Effector CD8-positive, alpha-beta T cell (primary cell): ENCODE measurements around the gene BNC2.
"Not testable (repeated sequence)": the region's sequence is repeated elsewhere in the genome, so short reads cannot be mapped to it uniquely, and the experiment has no call there.

Source experiments
- DNase-seq: peaks from one replicate; lab custom pipeline; 2025; lab: John Stamatoyannopoulos, UW

BNC2 gene

DNA sequence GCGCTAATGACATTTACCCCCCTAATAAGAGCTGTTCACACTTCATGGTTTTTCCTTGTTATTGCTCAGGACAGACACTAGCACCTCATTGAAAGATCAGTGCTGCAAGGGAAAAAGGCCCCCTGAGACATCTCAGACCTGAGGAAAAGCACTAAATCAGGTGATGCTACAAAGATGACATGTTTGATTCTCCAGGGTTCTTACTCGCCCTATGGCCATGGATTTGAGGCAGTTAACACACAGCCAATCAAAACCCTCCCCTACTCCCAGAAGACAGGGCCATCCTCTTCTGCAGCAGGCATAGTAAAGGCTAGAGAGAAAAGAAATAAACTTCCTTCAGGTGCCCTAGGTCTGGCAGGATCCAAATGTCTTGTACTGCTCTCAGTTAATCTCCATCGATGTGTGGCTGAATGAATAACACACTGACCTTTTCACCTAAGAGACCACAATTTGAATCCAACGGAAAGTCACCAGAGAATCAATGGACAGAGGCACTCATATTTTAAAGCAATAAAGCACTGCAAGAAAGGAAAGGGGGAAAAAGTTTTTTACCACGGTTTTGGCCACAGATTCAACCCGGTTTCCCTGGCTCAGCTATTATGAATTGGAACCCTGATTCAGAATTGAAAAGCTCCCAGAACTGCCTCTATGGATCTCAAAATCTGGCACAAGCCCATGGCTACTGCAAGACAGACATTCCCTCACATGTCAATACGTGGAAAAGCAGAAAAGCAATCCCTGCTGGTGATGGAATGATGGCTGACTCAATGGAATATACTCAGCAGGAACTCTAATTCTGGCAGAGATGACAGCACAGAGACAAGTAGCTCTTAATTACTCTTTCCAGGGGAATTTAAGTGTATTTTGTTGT is 329.5 kb downstream of the BNC2 start:
- DNase-seq, result no peak

DNA sequence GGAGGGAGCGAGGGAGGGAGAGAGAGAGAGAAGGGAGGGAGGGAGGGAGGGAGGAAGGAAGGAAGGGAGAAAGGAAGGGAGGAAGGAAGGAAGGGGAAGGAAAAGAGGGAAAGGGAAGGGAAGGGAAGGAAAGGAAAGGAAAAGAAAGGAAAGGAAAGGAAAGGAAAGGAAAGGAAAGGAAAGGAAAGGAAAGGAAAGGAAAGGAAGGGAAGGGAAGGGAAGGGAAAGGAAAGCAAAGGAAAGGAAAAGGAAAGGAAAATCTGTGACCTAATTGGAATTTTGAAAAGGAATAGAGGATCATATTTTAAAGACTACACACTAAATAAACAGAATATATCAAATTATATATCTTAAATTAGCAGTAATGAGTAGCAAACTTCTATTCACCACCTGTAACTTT is 330.8 kb downstream of the BNC2 start:
- not testable (repeated sequence) for DNase-seq

GRCh38 chr9:16535555-16535954 is 334.9 kb downstream of the BNC2 start:
- DNase-seq, result no peak

GRCh38 chr9:16532681-16533450 is 337.6 kb downstream of the BNC2 start:
- no peak for DNase-seq

- no peak for DNase-seq
Observed at GRCh38 chr9:16532272-16532671, 338.2 kb downstream of the BNC2 start.

DNA sequence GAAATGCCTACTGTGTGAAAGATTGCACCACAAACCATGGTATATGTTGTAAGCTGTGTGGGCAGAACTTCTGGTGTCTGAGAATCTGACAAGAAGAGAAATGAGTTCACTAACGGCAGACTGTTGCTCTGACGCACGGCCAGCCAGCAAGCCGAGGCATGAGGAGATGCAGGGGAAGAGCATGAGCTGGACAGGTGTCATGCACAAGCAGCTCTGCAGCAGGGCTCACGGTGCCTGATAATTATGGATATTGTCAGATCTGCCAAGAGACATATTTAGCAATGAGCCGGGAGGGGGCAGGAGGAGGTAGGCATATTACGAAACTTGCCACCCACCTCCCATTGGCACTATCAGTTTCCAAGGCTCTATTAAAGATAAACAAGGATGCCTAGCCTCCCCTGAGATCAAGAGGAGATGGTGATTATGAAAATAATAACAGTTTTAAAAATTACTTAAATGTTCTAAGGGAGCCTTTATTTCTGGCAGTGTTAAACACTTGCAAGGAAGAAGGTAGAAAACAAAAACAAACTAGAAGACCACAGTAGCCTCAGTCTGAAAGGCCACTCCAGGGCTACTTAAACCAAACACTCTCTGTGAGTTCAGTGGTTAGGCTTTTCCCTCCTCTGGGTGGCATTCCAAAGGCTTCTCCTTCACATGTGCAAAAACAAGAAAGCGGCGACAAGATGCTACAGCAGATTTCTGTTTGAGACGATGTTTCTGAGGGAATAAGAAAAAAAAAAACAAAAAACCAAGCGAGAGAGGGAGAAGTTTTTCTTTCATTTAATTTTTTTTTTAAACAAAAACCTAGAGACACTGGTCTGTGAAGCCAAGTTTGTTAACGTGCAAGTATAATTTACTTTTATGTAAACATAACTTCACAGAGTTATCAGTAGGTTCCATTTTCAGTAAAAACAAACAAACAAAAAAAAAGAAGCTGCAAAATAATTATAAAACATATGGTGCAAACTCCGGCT is 339.5 kb downstream of the BNC2 start:
- no peak for DNase-seq

- DNase-seq, result no peak
Observed at GRCh38 chr9:16527573-16527972, 342.9 kb downstream of the BNC2 start.

- no peak for DNase-seq
Observed at GRCh38 chr9:16526380-16526779, 344.1 kb downstream of the BNC2 start.

GRCh38 chr9:16524823-16525222 is 345.6 kb downstream of the BNC2 start:
- DNase-seq, result no peak

GRCh38 chr9:16524078-16524477 is 346.4 kb downstream of the BNC2 start:
- DNase-seq, result no peak

GRCh38 chr9:16521868-16522411 is 348.5 kb downstream of the BNC2 start:
- DNase-seq, result no peak

GRCh38 chr9:16519001-16519400 is 351.5 kb downstream of the BNC2 start:
- no peak for DNase-seq

- DNase-seq, result no peak
Observed at GRCh38 chr9:16516891-16517290, 353.6 kb downstream of the BNC2 start.

DNA sequence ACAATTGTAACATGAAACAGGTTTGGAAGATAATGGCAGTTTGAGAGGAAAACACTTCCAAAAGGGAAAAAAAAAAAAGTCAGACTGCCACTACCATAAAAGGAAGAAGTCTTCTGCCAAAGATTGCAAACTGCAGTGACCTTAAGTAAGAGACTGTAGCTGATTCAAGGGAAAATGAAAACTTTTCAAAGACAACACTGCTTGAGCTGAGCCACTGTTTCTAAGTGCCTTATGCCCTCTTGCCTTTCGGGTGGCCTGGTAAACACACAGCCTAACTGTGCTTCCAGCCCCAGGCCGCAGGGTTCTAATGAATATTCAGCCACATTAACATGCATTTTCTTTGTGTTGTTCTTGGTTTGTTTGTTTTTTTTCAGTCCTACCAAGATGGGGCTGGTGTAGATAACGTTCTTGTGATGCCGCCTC is 354.6 kb downstream of the BNC2 start:
- no peak for DNase-seq

DNA sequence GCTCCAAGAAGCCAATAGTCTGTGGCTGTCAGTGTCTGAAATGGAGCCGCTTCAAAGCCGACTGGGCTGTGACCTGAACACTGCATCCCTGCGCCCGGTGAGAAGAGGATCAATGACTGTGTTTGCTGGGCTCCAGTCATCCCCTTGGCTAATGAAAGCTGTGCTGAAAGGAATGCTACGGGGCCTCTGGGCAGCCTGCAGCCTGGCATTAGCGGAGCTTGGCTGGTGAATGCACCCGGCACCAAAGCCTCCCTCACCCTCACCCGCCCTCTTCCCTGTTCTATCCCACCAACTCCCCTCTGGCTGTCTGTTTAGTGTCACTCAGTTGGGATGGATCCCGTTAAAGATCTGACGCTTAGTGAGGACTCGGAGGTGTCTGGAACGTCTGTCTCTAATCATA is 355.3 kb downstream of the BNC2 start:
- DNase-seq, result no peak

DNA sequence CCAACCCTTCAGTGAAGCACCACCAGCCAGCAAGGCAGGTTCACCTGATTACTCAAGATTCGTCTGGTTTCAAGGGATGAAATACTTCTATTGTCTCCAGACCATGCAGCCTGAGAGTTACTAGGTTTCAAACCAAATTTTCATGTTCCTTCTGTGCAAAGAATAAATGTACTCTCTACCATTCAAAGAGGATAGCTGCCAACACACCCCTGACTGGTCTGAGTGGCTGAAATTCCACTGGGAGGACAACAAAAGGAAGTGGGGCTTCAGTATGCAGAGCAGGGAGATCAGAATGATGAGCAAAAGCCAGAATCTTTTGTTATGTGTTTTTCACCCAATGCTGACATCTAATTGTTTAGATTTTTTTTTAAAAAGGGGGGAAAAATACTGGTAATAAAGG is 356.3 kb downstream of the BNC2 start:
- no peak for DNase-seq

DNA sequence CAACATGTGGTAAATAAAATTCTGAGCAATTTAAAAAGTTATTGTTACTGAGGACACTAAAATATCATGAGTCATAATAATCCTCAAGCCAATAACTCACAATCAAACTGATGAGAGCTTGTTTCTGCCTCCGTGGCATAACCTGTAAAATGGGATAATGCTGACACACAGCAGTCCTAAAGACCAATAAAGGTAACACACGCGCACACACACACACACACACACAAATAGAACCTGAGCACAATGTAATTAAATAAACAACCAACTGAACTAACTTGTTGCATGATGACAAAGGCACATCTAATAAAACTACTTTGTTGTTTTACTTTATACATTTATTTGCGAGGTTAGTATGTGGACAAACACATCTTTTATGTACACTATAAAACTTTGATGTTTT is 358.2 kb downstream of the BNC2 start:
- DNase-seq, result no peak

DNA sequence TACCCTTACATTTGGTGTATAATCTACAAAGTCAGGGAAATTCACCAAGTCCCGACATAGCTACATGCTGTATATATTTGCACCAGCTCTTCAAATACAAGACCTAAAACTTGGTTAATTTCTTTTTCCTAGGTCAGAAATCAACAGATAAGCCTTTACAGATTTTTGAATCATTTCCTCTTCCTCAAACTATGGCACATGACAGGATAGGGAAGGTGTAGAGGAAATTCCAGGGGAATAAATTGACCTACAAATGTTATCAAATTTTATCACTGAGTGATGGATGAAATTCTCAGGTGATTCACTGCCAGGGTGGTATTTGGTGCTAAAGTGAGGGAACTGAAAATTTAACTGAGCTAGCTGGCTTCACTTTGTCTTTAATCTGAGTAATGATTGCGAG is 360.0 kb downstream of the BNC2 start:
- no peak for DNase-seq

DNA sequence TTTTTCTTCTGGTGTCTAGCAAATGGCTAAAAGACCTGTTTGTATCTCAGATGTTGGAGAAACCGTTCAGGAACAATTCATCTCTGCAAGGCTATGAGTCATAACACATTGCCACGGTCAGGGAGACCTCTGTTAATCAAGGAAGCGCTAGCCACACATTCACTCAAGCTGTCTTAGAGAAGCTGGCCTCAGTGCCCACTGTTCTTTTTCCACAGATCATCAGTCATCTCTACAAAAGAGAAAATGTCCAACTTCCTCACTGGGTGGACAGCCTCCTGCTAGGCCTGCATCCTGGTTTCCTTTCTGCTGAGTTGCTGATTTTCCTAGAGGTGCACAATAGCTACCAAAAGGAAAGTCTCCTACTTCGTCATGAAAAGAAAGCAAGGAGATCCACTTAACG is 360.5 kb downstream of the BNC2 start:
- no peak for DNase-seq

- no peak for DNase-seq
Observed at GRCh38 chr9:16505199-16505598, 365.3 kb downstream of the BNC2 start.

GRCh38 chr9:16501726-16502125 is 368.7 kb downstream of the BNC2 start:
- DNase-seq, result no peak

DNA sequence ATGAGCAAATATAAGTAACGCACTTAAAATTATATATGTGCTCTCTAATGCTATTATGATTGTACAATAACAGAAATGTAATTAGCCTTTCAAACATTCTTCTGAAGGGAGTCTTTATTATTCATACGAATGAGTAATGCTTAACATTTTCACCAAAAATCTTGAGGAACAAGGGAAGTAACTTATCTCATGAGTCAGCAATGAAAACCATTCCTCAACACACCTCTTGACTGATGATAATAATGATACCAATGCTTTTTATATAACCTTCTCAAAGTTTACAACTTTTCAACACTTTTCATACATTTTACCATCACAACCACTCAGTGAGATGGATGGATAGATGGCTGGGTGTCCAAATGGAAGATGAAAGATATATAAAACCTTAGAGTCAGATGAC is 369.3 kb downstream of the BNC2 start:
- no peak for DNase-seq
